LNCaP clone FGC (cell line): ENCODE results near the gene ZNF362.

ENCODE experiments used
- DNase-seq: peaks from one replicate; pipeline ENCODE4 v3.0.0-alpha.2; 2011; ENCODE audit warnings: low read depth
- H3K4me3 ChIP-seq: 2 replicates; pipeline ENCODE4 v1.5.1; 2011; ENCODE audit warnings: mild to moderate bottlenecking, low read depth, low read length, control low read depth
- CTCF ChIP-seq: IDR thresholded peaks from 2 replicates; pipeline ENCODE4 v1.5.1; 2012; ENCODE audit warnings: mild to moderate bottlenecking; ENCODE audit not compliant: control insufficient read depth, insufficient read depth; ENCODE audit errors: extremely low read depth

Gene ZNF362

GRCh38 chr1:33259879-33260278, 3.6 kb downstream of the ZNF362 start:
- no peak overlapping the region for H3K4me3 ChIP-seq
- no peak for TF ChIP-seq CTCF
- DNase-seq, result no peak

GRCh38 chr1:33260439-33260838, 4.1 kb downstream of the ZNF362 start:
- DNase-seq, result no peak
- TF ChIP-seq CTCF, result no peak

GRCh38 chr1:33261344-33261743, 5.1 kb downstream of the ZNF362 start:
- DNase-seq, result no peak
- TF ChIP-seq CTCF, result no peak

More at GRCh38 chr1:33260439-33260838, 4.1 kb downstream of the ZNF362 start:
- H3K4me3 ChIP-seq, result no peak overlapping the region

GRCh38 chr1:33263890-33264504, 7.7 kb downstream of the ZNF362 start:
- no peak for TF ChIP-seq CTCF
- H3K4me3 ChIP-seq, result no peak overlapping the region
- DNase-seq, result no peak

More at GRCh38 chr1:33261344-33261743, 5.1 kb downstream of the ZNF362 start:
- no peak overlapping the region for H3K4me3 ChIP-seq

GRCh38 chr1:33265780-33266605, 9.7 kb downstream of the ZNF362 start:
- DNase-seq, result no peak
- H3K4me3 ChIP-seq, result no peak overlapping the region
- TF ChIP-seq CTCF, result no peak

- TF ChIP-seq CTCF, result no peak
- no peak overlapping the region for H3K4me3 ChIP-seq
- DNase-seq, result no peak
Measured at GRCh38 chr1:33266766-33267165, 10.5 kb downstream of the ZNF362 start.
